K562 (cell line): ENCODE measurements around the gene JPH2. TPM values are rescaled to one million over a fixed set of nuclear protein-coding genes. Genes with fewer than 3 reads are reported as not detected.
A peak's percentile ranks its signal among the peaks of the same experiment; 100 is the strongest.

Source experiments
- CREBBP ChIP-seq: IDR thresholded peaks from one replicate; pipeline ENCODE4 v1.6.1; 2012; ENCODE audit warnings: low read depth, mild to moderate bottlenecking, control low read depth, inconsistent platforms, low read length
- EP300 ChIP-seq: IDR thresholded peaks from 2 replicates; pipeline ENCODE4 v1.6.1; 2012; ENCODE audit warnings: low read length, improper control_type of control experiment
- HSF4 ChIP-seq: fragments of 250-450 bp; sonication (Bioruptor Pico); IDR thresholded peaks from 2 replicates; pipeline ENCODE4 v2.1.2; 2022; ENCODE audit warnings: mild to moderate bottlenecking, moderate library complexity, borderline replicate concordance
- JUND ChIP-seq, 2 experiments: IDR thresholded peaks; 2 replicates in 1 of 2; 3 replicates in 1 of 2; pipeline ENCODE4 v1.6.1; 2011; ENCODE audit warnings: borderline replicate concordance in 2 of 2, low read depth in 2 of 2, low read length in 2 of 2, improper control_type of control experiment in 1 of 2, missing biosample characterization in 1 of 2, missing genetic modification characterization in 1 of 2, missing genetic modification reagents in 1 of 2
- KLF10 ChIP-seq: fragments of 250-450 bp; sonication (Bioruptor Pico); IDR thresholded peaks from 2 replicates; pipeline ENCODE4 v1.6.1; 2021; ENCODE audit warnings: matching md5 sums
- NFIX ChIP-seq: fragments of 250-450 bp; sonication (Bioruptor Pico); IDR thresholded peaks from 2 replicates; pipeline ENCODE4 v1.4.0; 2020; ENCODE audit warnings: low read depth, mild to moderate bottlenecking, moderate library complexity
- PHB2 ChIP-seq: fragments of 450-650 bp; IDR thresholded peaks from 2 replicates; pipeline ENCODE4 v1.6.1; 2017; ENCODE audit warnings: low read depth
- TSC22D4 ChIP-seq: fragments of 450-650 bp; IDR thresholded peaks from 2 replicates; pipeline ENCODE4 v1.6.1; 2016; ENCODE audit warnings: missing genetic modification characterization, missing biosample characterization, control low read depth
- ZNF175 ChIP-seq: fragments of 200-800 bp; sonication (Bioruptor generic); IDR thresholded peaks from 2 replicates; pipeline ENCODE4 v1.6.1; 2016; ENCODE audit warnings: low read depth, mild to moderate bottlenecking, missing genetic modification characterization, missing compliant biosample characterization
- polyA plus RNA-seq, 8 experiments: library from polyadenylated mRNA; depleted of rRNA in 4 of 8; stranded (reverse) in 5 of 8; unstranded in 3 of 8; fragments of >200 nt; fragmentation: Nextera tagmentation in 2 of 8; fragmentation: Illumina TruSeq in 1 of 8; extraction: Ambion mirVana in 2 of 8; extraction: Trizol in 1 of 8; gene quantifications; 2 replicates each; pipeline versions ENCODE4 v1.2.1 to v1.2.3, GENCODE V29; 2011 to 2014; ENCODE audit warnings: inconsistent platforms in 1 of 8, missing spikeins in 1 of 8
- total RNA-seq, 7 experiments: library from RNA; depleted of rRNA in 6 of 7; stranded (reverse); fragments of >200 nt in 6 of 7; fragmentation: Illumina TruSeq in 2 of 7; extraction: Trizol in 2 of 7; gene quantifications; 2 replicates each; pipeline versions ENCODE4 v1.2.1 to v1.2.3, GENCODE V29; 2011 to 2021; ENCODE audit warnings: low replicate concordance in 1 of 7
- TF ChIP-seq, protein P1 (sequence below): sonication (generic); formaldehyde crosslinking; IDR thresholded peaks from 2 replicates; pipeline ENCODE4 v1.8.0; 2022; ENCODE audit warnings: mild to moderate bottlenecking, missing genetic modification reagents
- TF ChIP-seq, protein P2 (sequence below): IDR thresholded peaks from 2 replicates; pipeline ENCODE4 v1.6.1; 2011; ENCODE audit warnings: borderline replicate concordance, low read depth, mild to moderate bottlenecking, moderate library complexity, low read length; ENCODE audit not compliant: insufficient read depth, poor library complexity, severe bottlenecking
- TF ChIP-seq, protein P3 (sequence below), 2 experiments: IDR thresholded peaks in 1 of 2; conservative IDR thresholded peaks in 1 of 2; 2 replicates each; pipeline ENCODE4 v1.6.1; 2016; ENCODE audit warnings: low read depth in 2 of 2, mild to moderate bottlenecking in 1 of 2, missing compliant biosample characterization in 1 of 2, missing genetic modification characterization in 1 of 2, moderate library complexity in 1 of 2
- TF ChIP-seq, protein P4 (sequence below): sonication (generic); formaldehyde crosslinking; IDR thresholded peaks from 2 replicates; pipeline ENCODE4 v1.9.0; 2022; ENCODE audit warnings: mild to moderate bottlenecking, missing genetic modification reagents
- TF ChIP-seq, protein P5 (sequence below), 3 experiments: IDR thresholded peaks in 2 of 3; conservative IDR thresholded peaks in 1 of 3; 2 replicates each; pipeline ENCODE4 v1.5.1; 2011 to 2012; ENCODE audit warnings: low read length in 3 of 3, mild to moderate bottlenecking in 3 of 3, control low read depth in 2 of 3, improper control_type of control experiment in 1 of 3, inconsistent platforms in 1 of 3, low read depth in 1 of 3, mixed read lengths in 1 of 3, moderate library complexity in 1 of 3; ENCODE audit not compliant: insufficient read depth in 2 of 3

Gene JPH2
- total and polyA plus RNA-seq, 9 of the 15 experiments (the other 6 are each of a cell fraction or from before 2014, with no cell fraction given), result not detected

DNA sequence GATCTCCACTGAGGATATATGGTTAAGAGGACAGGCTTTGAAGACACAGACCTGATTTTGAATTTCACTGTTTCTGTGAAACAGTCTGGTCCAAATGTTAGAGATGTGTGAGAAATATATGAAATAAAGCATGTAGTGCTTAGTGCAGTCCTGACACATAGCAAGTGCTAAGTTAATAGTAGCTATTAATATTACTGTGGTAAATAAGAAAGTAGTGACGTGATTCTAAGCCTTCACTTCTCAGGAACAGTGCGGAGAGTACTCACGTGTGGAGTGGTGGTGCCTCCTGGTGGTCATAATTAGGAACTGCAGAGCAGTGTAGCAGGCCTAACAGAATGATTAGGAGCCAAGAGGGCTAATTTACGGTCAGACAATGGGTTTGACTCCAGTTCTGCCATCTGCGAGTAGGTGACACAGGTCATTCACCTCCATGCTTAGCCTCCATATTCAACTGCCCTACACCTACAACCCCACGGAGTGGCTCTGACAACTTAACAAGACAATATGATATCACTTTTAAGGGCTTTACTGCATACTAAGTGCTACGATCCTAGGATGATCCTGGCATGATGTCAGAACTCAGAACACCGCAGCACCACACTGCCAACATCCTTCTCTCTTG, 106.2 kb downstream of the JPH2 start (continued):
- TF ChIP-seq, protein P1, sequence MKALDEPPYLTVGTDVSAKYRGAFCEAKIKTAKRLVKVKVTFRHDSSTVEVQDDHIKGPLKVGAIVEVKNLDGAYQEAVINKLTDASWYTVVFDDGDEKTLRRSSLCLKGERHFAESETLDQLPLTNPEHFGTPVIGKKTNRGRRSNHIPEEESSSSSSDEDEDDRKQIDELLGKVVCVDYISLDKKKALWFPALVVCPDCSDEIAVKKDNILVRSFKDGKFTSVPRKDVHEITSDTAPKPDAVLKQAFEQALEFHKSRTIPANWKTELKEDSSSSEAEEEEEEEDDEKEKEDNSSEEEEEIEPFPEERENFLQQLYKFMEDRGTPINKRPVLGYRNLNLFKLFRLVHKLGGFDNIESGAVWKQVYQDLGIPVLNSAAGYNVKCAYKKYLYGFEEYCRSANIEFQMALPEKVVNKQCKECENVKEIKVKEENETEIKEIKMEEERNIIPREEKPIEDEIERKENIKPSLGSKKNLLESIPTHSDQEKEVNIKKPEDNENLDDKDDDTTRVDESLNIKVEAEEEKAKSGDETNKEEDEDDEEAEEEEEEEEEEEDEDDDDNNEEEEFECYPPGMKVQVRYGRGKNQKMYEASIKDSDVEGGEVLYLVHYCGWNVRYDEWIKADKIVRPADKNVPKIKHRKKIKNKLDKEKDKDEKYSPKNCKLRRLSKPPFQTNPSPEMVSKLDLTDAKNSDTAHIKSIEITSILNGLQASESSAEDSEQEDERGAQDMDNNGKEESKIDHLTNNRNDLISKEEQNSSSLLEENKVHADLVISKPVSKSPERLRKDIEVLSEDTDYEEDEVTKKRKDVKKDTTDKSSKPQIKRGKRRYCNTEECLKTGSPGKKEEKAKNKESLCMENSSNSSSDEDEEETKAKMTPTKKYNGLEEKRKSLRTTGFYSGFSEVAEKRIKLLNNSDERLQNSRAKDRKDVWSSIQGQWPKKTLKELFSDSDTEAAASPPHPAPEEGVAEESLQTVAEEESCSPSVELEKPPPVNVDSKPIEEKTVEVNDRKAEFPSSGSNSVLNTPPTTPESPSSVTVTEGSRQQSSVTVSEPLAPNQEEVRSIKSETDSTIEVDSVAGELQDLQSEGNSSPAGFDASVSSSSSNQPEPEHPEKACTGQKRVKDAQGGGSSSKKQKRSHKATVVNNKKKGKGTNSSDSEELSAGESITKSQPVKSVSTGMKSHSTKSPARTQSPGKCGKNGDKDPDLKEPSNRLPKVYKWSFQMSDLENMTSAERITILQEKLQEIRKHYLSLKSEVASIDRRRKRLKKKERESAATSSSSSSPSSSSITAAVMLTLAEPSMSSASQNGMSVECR (CRISPR knock-in tag), result no peak
- TF ChIP-seq EP300 (no peak), PHB2 (no peak), JUND (IDR thresholded peaks at IDR 0.05; ENCODE audit: borderline replicate concordance, low read depth, low read length) (peak; percentile 55), JUND (tag; IDR thresholded peaks at IDR 0.05; ENCODE audit: borderline replicate concordance, low read depth, low read length) (no peak; the same call in 2 of the 3 replicates), CREBBP (no peak), TSC22D4 (tag) (no peak), HSF4 (CRISPR knock-in tag) (no peak), ZNF175 (CRISPR knock-in tag) (no peak), KLF10 (CRISPR knock-in tag) (no peak), NFIX (no peak)
- TF ChIP-seq, protein P2, sequence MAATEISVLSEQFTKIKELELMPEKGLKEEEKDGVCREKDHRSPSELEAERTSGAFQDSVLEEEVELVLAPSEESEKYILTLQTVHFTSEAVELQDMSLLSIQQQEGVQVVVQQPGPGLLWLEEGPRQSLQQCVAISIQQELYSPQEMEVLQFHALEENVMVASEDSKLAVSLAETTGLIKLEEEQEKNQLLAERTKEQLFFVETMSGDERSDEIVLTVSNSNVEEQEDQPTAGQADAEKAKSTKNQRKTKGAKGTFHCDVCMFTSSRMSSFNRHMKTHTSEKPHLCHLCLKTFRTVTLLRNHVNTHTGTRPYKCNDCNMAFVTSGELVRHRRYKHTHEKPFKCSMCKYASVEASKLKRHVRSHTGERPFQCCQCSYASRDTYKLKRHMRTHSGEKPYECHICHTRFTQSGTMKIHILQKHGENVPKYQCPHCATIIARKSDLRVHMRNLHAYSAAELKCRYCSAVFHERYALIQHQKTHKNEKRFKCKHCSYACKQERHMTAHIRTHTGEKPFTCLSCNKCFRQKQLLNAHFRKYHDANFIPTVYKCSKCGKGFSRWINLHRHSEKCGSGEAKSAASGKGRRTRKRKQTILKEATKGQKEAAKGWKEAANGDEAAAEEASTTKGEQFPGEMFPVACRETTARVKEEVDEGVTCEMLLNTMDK, result no peak
- TF ChIP-seq, protein P3, sequence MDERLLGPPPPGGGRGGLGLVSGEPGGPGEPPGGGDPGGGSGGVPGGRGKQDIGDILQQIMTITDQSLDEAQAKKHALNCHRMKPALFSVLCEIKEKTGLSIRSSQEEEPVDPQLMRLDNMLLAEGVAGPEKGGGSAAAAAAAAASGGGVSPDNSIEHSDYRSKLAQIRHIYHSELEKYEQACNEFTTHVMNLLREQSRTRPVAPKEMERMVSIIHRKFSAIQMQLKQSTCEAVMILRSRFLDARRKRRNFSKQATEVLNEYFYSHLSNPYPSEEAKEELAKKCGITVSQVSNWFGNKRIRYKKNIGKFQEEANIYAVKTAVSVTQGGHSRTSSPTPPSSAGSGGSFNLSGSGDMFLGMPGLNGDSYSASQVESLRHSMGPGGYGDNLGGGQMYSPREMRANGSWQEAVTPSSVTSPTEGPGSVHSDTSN (CRISPR knock-in tag; IDR thresholded peaks at IDR 0.05; ENCODE audit: low read depth), result no peak
- TF ChIP-seq, protein P3 (tag; conservative IDR thresholded peaks at IDR 0.05; ENCODE audit: low read depth), result no peak
- TF ChIP-seq, protein P4, sequence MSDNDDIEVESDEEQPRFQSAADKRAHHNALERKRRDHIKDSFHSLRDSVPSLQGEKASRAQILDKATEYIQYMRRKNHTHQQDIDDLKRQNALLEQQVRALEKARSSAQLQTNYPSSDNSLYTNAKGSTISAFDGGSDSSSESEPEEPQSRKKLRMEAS (CRISPR knock-in tag), result no peak
- TF ChIP-seq, protein P5, sequence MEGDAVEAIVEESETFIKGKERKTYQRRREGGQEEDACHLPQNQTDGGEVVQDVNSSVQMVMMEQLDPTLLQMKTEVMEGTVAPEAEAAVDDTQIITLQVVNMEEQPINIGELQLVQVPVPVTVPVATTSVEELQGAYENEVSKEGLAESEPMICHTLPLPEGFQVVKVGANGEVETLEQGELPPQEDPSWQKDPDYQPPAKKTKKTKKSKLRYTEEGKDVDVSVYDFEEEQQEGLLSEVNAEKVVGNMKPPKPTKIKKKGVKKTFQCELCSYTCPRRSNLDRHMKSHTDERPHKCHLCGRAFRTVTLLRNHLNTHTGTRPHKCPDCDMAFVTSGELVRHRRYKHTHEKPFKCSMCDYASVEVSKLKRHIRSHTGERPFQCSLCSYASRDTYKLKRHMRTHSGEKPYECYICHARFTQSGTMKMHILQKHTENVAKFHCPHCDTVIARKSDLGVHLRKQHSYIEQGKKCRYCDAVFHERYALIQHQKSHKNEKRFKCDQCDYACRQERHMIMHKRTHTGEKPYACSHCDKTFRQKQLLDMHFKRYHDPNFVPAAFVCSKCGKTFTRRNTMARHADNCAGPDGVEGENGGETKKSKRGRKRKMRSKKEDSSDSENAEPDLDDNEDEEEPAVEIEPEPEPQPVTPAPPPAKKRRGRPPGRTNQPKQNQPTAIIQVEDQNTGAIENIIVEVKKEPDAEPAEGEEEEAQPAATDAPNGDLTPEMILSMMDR (IDR thresholded peaks at IDR 0.05 in 2 of 3, conservative IDR thresholded peaks at IDR 0.05 in 1 of 3; ENCODE audit: insufficient read depth in 2 of 3, low read depth in 1 of 3, low read length in 3 of 3), result peak; percentile 88 to 97 (median 94)
